NCI-H1417 (cell line): ENCODE results near the gene BCCIP.

Experiments used
- DNase-seq, 3 experiments: peaks; one replicate each; lab custom pipeline; 2025; lab: John Stamatoyannopoulos, UW

BCCIP gene

GRCh38 chr10:125844751-125845221 is 21.4 kb downstream of the BCCIP start:
- no peak for DNase-seq

GRCh38 chr10:125845617-125846016 is 22.3 kb downstream of the BCCIP start:
- DNase-seq, result no peak

DNA sequence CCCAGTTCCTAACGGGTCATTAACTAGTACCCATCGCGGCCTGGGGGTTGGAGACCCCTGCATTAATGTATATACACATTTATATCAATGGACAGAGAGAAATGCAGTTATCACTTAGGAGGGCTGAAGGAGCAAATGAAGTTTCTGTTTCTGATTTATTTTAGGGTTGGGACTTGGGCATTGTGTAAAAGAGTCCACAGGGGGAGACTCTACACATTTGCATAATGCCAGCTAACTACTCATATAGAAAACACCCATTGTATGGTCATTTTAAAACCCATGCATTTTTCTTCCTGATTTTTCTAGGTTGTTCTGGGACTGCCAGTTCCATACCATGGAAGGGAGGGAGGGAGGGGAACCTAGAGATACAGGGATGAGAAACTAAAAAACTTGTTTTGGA is 23.5 kb downstream of the BCCIP start:
- DNase-seq, result no peak

DNA sequence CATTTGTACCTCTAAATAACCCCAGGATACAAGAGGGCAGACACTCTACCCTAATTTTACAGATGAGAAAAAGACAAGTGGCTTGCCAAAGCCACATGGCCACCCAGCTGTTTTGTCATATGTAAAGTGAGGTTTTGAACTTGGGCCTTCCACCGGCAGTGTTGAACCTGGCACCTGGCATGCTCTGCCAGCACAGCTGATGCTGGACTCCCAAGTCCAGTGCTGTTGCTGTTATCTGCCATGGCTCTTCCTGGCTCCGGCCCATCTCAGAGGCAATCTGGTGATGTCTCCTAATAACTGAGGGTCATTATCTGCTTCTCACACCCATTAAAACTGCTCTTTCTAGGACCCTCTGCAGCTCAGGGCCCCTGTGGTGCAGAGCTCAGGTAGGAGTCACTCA is 25.0 kb downstream of the BCCIP start:
- no peak for DNase-seq

GRCh38 chr10:125848857-125849256 is 25.5 kb downstream of the BCCIP start:
- DNase-seq, result no peak

DNA sequence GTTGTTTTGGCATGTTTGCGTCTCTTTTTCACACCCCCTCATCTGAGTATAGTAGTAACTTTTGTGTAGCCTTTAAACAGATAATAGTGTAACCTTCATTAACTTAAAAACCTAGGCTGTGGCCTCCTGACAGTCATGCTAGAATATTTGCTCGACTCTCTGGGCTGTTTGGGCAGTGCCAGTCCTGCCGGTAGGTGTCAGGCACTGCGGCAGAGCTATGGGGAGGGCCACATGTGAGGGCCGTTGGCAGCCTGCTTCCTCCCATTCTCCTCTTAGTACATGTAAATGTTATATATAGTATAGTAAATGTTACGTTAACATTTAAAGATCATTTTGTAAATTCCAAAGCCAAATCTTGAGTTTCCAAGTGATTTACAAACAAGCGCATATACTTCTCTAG is 26.1 kb downstream of the BCCIP start:
- no peak for DNase-seq

GRCh38 chr10:125850766-125851731 is 27.7 kb downstream of the BCCIP start:
- DNase-seq, result no peak

GRCh38 chr10:125852487-125852886 is 29.1 kb downstream of the BCCIP start:
- DNase-seq, result no peak

- no peak for DNase-seq
Observed at GRCh38 chr10:125857185-125857760, 33.9 kb downstream of the BCCIP start.

GRCh38 chr10:125859128-125859817 is 35.9 kb downstream of the BCCIP start:
- peak in 2 of 3 experiments; percentile 24 to 67 for DNase-seq

DNA sequence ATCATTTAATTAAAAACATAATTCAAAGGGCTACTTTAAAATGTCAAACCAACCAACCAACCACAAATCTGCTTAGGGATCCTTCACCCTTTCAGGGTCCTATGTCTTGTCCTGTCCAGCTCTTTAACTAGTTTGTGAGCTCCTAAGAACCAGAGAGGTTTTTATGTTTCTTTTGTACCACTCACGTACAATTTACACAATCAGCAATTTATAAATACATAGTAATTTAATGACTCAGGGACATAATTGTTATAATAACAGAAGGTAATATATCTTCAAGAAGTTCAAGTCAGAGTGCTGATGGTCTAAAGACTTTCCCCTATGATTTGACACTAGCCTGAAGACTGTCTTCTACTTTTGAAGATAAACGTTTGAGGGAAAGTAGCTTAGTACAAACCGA is 41.8 kb downstream of the BCCIP start:
- no peak for DNase-seq

GRCh38 chr10:125866421-125867029 is 43.2 kb downstream of the BCCIP start:
- DNase-seq, result no peak

GRCh38 chr10:125868372-125868975 is 45.1 kb downstream of the BCCIP start:
- DNase-seq, result peak; percentile 10 to 46 (median 17)

DNA sequence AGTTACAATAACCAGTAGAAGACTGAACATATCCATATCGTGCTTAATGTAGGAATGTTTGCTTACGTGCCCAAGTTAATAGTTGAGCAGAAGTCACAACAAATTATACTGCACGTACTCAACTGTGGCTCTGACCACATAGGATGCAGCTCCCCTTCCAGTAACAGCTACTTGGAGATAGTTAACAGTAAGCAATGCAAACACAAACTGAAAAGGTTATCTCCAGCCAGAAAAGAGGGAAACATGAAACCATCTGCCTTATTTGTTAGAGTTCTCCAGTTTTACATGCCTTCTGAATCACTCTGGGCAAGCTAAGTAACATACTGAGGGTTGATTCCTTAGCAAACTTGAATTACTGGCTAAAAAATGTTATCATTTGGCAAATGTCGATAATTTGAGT is 48.0 kb downstream of the BCCIP start:
- no peak for DNase-seq

- DNase-seq, result no peak
Observed at GRCh38 chr10:125878957-125879835, 55.9 kb downstream of the BCCIP start.

DNA sequence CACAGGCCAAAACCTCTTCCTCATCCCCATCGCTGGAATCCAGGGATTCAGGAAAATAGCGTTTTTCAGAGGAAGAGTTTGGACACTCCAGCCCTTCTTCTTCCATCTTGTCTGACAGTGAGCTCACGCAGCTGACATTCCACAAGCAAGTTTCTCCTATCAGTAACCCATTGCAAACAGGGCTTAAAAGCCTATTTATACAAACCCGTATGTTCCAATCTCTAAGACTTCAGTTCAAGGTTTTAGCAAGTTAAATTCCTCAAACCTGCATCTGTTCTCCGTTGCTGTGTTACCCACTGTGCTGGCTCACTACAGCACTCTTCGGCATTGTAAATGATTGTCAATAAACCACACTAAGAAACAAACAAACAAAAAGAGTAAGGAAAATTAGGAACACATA is 57.4 kb downstream of the BCCIP start:
- DNase-seq, result no peak

- DNase-seq, result no peak
Observed at GRCh38 chr10:125881192-125881591, 57.8 kb downstream of the BCCIP start, which contains the start of gene DHX32. Gene DHX32, minus strand, starts transcription at chr10:125881292. Its CDS starts 468 bp downstream, at chr10:125880824.

DNA sequence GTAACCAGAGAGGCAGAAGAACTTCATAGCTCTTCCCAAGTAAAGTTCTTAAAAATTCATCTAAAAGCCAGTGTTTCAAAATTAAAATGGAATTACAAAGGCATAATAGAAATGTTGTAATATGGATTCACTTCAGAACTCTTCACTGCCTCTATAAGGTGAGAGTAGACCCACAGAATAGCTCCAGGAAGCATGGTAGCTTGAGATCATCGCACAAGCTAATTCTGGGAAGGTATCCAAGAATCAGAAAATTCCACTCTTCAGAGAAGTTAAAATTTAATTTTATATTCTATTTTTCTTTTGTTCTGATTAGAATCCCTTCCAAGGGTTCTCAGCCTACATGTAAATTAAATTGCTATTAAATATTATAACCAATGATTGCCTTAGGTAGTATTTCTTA is 59.2 kb downstream of the BCCIP start:
- no peak for DNase-seq

DNA sequence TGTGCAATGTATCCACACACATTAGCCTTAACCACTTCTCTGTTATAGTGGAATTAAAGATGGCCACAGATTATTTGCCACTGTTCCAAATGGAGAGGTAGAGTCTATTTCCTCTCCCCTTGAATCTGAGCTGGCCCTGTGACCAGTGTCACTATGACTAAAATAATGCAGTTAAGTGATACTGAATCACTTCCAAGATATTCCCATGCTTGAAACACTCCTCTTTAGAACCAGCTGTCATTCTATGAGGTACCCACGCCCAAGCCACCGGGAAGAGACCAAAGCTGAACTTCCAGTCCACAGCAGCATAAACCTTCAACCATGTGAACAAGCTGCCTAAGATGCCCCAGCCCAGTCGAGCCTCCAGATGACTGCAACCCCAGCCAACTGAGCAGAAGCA is 59.9 kb downstream of the BCCIP start:
- DNase-seq, result no peak
